DND-41 (cell line): ENCODE measurements around the gene CLRN2.

Experiments used
- CTCF ChIP-seq: IDR thresholded peaks from 2 replicates; pipeline ENCODE4 v1.5.1; 2012; ENCODE audit warnings: borderline replicate concordance, low read length, moderate library complexity, mild to moderate bottlenecking; ENCODE audit not compliant: poor library complexity, severe bottlenecking; ENCODE audit errors: extremely low read depth
- EZH2 ChIP-seq: IDR thresholded peaks from 3 replicates; pipeline ENCODE4 v1.6.1; 2012; ENCODE audit warnings: borderline replicate concordance, low read depth, mild to moderate bottlenecking, moderate library complexity, low read length, inconsistent platforms; ENCODE audit not compliant: severe bottlenecking

- TF ChIP-seq CTCF (no peak), EZH2 (no peak)
Measured at GRCh38 chr4:17557880-17558279, 42.9 kb downstream of the CLRN2 start.
